Stimulated activated memory B cell treated with anti-CD40 and anti-IgM and Interleukin-4, amounts not matched to agents 10 μg/mL and 1 μg/mL and 100 μg/mL, for 72 hours (primary cell): ENCODE measurements around the gene GORASP1.

Experiments
- ATAC-seq: fragments of 150-1000 bp; cut with Tn5 transposase; 2 replicates; pipeline ENCODE4 v1.10.0; 2021
- H3K27ac Mint-ChIP-seq: one replicate; pipeline ENCODE4 v1.8.0; 2022; ENCODE audit warnings: mild to moderate bottlenecking, mixed read lengths
- H3K27me3 Mint-ChIP-seq: one replicate; pipeline ENCODE4 v1.8.0; 2022; ENCODE audit warnings: mixed read lengths
- H3K36me3 Mint-ChIP-seq: one replicate; pipeline ENCODE4 v1.8.0; 2022; ENCODE audit warnings: mixed read lengths
- H3K4me1 Mint-ChIP-seq: one replicate; pipeline ENCODE4 v1.8.0; 2022; ENCODE audit warnings: mixed read lengths
- H3K4me3 Mint-ChIP-seq: one replicate; pipeline ENCODE4 v1.8.0; 2022; ENCODE audit warnings: mild to moderate bottlenecking, moderate library complexity, mixed read lengths
- H3K9me3 Mint-ChIP-seq: one replicate; pipeline ENCODE4 v1.8.0; 2022; ENCODE audit warnings: mixed read lengths

GORASP1 gene

GRCh38 chr3:39134305-39134704 lies 26.9 kb upstream of the GORASP1 start:
- Mint-ChIP-seq H3K4me3 (no peak overlapping the region), H3K9me3 (no peaks in the 10 kb centered on the region), H3K27me3 (no peaks in the 10 kb centered on the region), H3K36me3 (peaks cover 28% of the 10 kb centered on the region), H3K4me1 (peaks cover 21% of the 10 kb centered on the region), H3K27ac (no peak overlapping the region)
- ATAC-seq: no peak

GRCh38 chr3:39133822-39134221 lies 26.4 kb upstream of the GORASP1 start:
- Mint-ChIP-seq H3K36me3 (peaks cover 30% of the 10 kb centered on the region), H3K27me3 (no peaks in the 10 kb centered on the region), H3K9me3 (no peaks in the 10 kb centered on the region), H3K4me1 (peaks cover 17% of the 10 kb centered on the region), H3K27ac (no peak overlapping the region), H3K4me3 (no peak overlapping the region)
- ATAC-seq: no peak

GRCh38 chr3:39133093-39133490 lies 25.7 kb upstream of the GORASP1 start:
- no peak for ATAC-seq
- Mint-ChIP-seq H3K9me3 (no peaks in the 10 kb centered on the region), H3K4me3 (no peak overlapping the region), H3K4me1 (peaks cover 20% of the 10 kb centered on the region), H3K36me3 (peaks cover 30% of the 10 kb centered on the region), H3K27ac (no peak overlapping the region), H3K27me3 (no peaks in the 10 kb centered on the region)

- Mint-ChIP-seq H3K27ac (no peak overlapping the region), H3K4me1 (peaks cover 27% of the 10 kb centered on the region), H3K9me3 (no peaks in the 10 kb centered on the region), H3K27me3 (no peaks in the 10 kb centered on the region), H3K36me3 (peaks cover 24% of the 10 kb centered on the region), H3K4me3 (no peak overlapping the region)
- no peak for ATAC-seq
Measured at GRCh38 chr3:39132096-39133092, 25.0 kb upstream of the GORASP1 start.

- Mint-ChIP-seq H3K27me3 (no peaks in the 10 kb centered on the region), H3K27ac (peak overlapping the region; percentile 6), H3K4me3 (no peak overlapping the region), H3K4me1 (peaks cover 36% of the 10 kb centered on the region), H3K36me3 (peaks cover 17% of the 10 kb centered on the region), H3K9me3 (no peaks in the 10 kb centered on the region)
- no peak for ATAC-seq
Measured at GRCh38 chr3:39130693-39131265, 23.4 kb upstream of the GORASP1 start.

GRCh38 chr3:39130026-39130425 lies 22.6 kb upstream of the GORASP1 start:
- Mint-ChIP-seq H3K27ac (no peak overlapping the region), H3K9me3 (no peaks in the 10 kb centered on the region), H3K36me3 (peaks cover 17% of the 10 kb centered on the region), H3K4me1 (peaks cover 36% of the 10 kb centered on the region), H3K4me3 (no peak overlapping the region), H3K27me3 (no peaks in the 10 kb centered on the region)
- ATAC-seq: no peak

- Mint-ChIP-seq H3K27me3 (no peaks in the 10 kb centered on the region), H3K9me3 (no peaks in the 10 kb centered on the region), H3K4me1 (peaks cover 34% of the 10 kb centered on the region), H3K27ac (peak overlapping the region; percentile 54), H3K36me3 (peaks cover 17% of the 10 kb centered on the region), H3K4me3 (no peak overlapping the region)
- ATAC-seq: no peak
Measured at GRCh38 chr3:39128951-39129350, 21.5 kb upstream of the GORASP1 start.

GRCh38 chr3:39127908-39128304 lies 20.5 kb upstream of the GORASP1 start:
- Mint-ChIP-seq H3K9me3 (no peaks in the 10 kb centered on the region), H3K36me3 (peaks cover 8% of the 10 kb centered on the region), H3K4me1 (peaks cover 31% of the 10 kb centered on the region), H3K27me3 (no peaks in the 10 kb centered on the region), H3K27ac (peak overlapping the region; percentile 54), H3K4me3 (no peak overlapping the region)
- no peak for ATAC-seq

GRCh38 chr3:39127269-39127907 lies 20.0 kb upstream of the GORASP1 start:
- H3K4me3 Mint-ChIP-seq: no peak overlapping the region
- no peaks in the 10 kb centered on the region for H3K27me3 Mint-ChIP-seq
- no peaks in the 10 kb centered on the region for H3K9me3 Mint-ChIP-seq
- H3K36me3 Mint-ChIP-seq: peaks cover 8% of the 10 kb centered on the region
- peak; percentile 17 for ATAC-seq
- H3K27ac Mint-ChIP-seq: peak overlapping the region; percentile 54
- H3K4me1 Mint-ChIP-seq: peaks cover 36% of the 10 kb centered on the region

GRCh38 chr3:39126532-39127071 lies 19.2 kb upstream of the GORASP1 start:
- Mint-ChIP-seq H3K9me3 (no peaks in the 10 kb centered on the region), H3K4me1 (peaks cover 44% of the 10 kb centered on the region), H3K27ac (peak overlapping the region; percentile 54), H3K36me3 (peaks cover 8% of the 10 kb centered on the region), H3K27me3 (no peaks in the 10 kb centered on the region), H3K4me3 (no peak overlapping the region)
- peak; percentile 70 for ATAC-seq

- no peaks in the 10 kb centered on the region for H3K9me3 Mint-ChIP-seq
- peak overlapping the region; percentile 59 for H3K27ac Mint-ChIP-seq
- H3K4me3 Mint-ChIP-seq: no peak overlapping the region
- peaks cover 8% of the 10 kb centered on the region for H3K36me3 Mint-ChIP-seq
- ATAC-seq: no peak
- peaks cover 51% of the 10 kb centered on the region for H3K4me1 Mint-ChIP-seq
- no peaks in the 10 kb centered on the region for H3K27me3 Mint-ChIP-seq
Measured at GRCh38 chr3:39125841-39126500, 18.5 kb upstream of the GORASP1 start.

GRCh38 chr3:39124876-39125840 lies 17.7 kb upstream of the GORASP1 start:
- Mint-ChIP-seq H3K4me1 (peaks cover 55% of the 10 kb centered on the region), H3K9me3 (no peaks in the 10 kb centered on the region)
- ATAC-seq: no peak

GRCh38 chr3:39122813-39123212 lies 15.4 kb upstream of the GORASP1 start:
- no peaks in the 10 kb centered on the region for H3K9me3 Mint-ChIP-seq
- ATAC-seq: peak; percentile 77
- no peak overlapping the region for H3K4me3 Mint-ChIP-seq
- H3K4me1 Mint-ChIP-seq: peaks cover 58% of the 10 kb centered on the region
- no peaks in the 10 kb centered on the region for H3K27me3 Mint-ChIP-seq
- H3K36me3 Mint-ChIP-seq: peaks cover 9% of the 10 kb centered on the region
- peak overlapping the region; percentile 81 for H3K27ac Mint-ChIP-seq

More at GRCh38 chr3:39124876-39125840, 17.7 kb upstream of the GORASP1 start:
- Mint-ChIP-seq H3K36me3 (peaks cover 8% of the 10 kb centered on the region), H3K27ac (peak overlapping the region; percentile 59), H3K27me3 (no peaks in the 10 kb centered on the region), H3K4me3 (no peak overlapping the region)

- Mint-ChIP-seq H3K9me3 (no peaks in the 10 kb centered on the region), H3K27me3 (no peaks in the 10 kb centered on the region), H3K36me3 (peaks cover 9% of the 10 kb centered on the region), H3K27ac (peak overlapping the region; percentile 81), H3K4me3 (peak overlapping the region; percentile 39), H3K4me1 (peaks cover 50% of the 10 kb centered on the region)
- ATAC-seq: peak; percentile 76
Measured at GRCh38 chr3:39121621-39122020, 14.2 kb upstream of the GORASP1 start.
